Parathyroid adenoma (tissue), 2 donors: ENCODE data around the gene ANKRD33B.

Experiments used
- H2AFZ ChIP-seq: fragments of 300-600 bp; sonication (generic); one replicate; pipeline ENCODE4 v1.7.0; 2017; ENCODE audit warnings: antibody characterized with exemption, mild to moderate bottlenecking
- H3K27ac ChIP-seq: fragments of 300-600 bp; sonication (generic); one replicate; pipeline ENCODE4 v1.7.0; 2017
- H3K27me3 ChIP-seq: fragments of 300-600 bp; sonication (generic); one replicate; pipeline ENCODE4 v1.7.0; 2017; ENCODE audit warnings: low read length; ENCODE audit not compliant: control insufficient read depth, insufficient read depth
- H3K36me3 ChIP-seq: fragments of 300-600 bp; sonication (generic); one replicate; pipeline ENCODE4 v1.7.0; 2017; ENCODE audit warnings: low read length; ENCODE audit not compliant: control insufficient read depth, insufficient read depth
- H3K4me1 ChIP-seq: fragments of 300-600 bp; sonication (generic); one replicate; pipeline ENCODE4 v1.7.0; 2017; ENCODE audit warnings: control low read depth
- H3K4me2 ChIP-seq: fragments of 300-600 bp; sonication (generic); one replicate; pipeline ENCODE4 v1.7.0; 2017; ENCODE audit warnings: low read length
- H3K4me3 ChIP-seq: fragments of 300-600 bp; sonication (generic); one replicate; pipeline ENCODE4 v1.7.0; 2017; ENCODE audit warnings: low read depth, low read length
- H3K79me2 ChIP-seq: fragments of 300-600 bp; sonication (generic); one replicate; pipeline ENCODE4 v1.7.0; 2017; ENCODE audit warnings: control low read depth
- H3K9ac ChIP-seq: fragments of 300-600 bp; sonication (generic); one replicate; pipeline ENCODE4 v1.7.0; 2017; ENCODE audit warnings: mild to moderate bottlenecking
- H3K9me3 ChIP-seq: fragments of 300-600 bp; sonication (generic); one replicate; pipeline ENCODE4 v1.7.0; 2017; ENCODE audit warnings: low read length; ENCODE audit not compliant: control insufficient read depth
- TF ChIP-seq, protein P1 (sequence below): fragments of 300-600 bp; sonication (generic); IDR thresholded peaks from one replicate; pipeline ENCODE4 v1.7.0; 2017; ENCODE audit warnings: antibody characterized with exemption, mild to moderate bottlenecking
- donor health status: primary hyperparathyroidism.

ANKRD33B gene

DNA sequence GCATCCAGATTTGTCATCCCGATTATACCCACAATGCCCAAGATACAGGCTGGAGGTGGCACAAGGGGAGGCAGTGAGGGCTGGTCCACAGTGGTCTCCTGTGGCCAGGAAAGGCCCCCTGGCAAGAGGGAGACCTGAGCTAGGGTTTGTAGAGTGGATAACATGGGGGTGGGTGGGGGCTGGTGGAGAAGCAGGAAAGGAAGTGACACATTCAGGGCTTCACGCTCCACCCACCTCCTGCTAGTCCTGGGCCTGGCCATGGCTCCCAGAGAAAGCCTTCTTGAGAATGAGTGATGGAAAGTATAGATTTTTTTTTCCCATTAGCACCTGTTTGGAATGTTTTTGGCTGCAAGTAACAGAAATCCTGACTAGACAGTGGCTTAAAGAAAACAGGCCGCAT, 81.3 kb downstream of the ANKRD33B start:
- TF ChIP-seq, protein P1, sequence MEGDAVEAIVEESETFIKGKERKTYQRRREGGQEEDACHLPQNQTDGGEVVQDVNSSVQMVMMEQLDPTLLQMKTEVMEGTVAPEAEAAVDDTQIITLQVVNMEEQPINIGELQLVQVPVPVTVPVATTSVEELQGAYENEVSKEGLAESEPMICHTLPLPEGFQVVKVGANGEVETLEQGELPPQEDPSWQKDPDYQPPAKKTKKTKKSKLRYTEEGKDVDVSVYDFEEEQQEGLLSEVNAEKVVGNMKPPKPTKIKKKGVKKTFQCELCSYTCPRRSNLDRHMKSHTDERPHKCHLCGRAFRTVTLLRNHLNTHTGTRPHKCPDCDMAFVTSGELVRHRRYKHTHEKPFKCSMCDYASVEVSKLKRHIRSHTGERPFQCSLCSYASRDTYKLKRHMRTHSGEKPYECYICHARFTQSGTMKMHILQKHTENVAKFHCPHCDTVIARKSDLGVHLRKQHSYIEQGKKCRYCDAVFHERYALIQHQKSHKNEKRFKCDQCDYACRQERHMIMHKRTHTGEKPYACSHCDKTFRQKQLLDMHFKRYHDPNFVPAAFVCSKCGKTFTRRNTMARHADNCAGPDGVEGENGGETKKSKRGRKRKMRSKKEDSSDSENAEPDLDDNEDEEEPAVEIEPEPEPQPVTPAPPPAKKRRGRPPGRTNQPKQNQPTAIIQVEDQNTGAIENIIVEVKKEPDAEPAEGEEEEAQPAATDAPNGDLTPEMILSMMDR: no peak
- Histone ChIP-seq H3K4me2 (no peak overlapping the region), H3K79me2 (no peaks in the 10 kb centered on the region), H3K9ac (no peak overlapping the region), H3K27ac (no peak overlapping the region), H3K4me3 (no peak overlapping the region), H2AFZ (no peak overlapping the region), H3K4me1 (no peaks in the 10 kb centered on the region), H3K36me3 (no peaks in the 10 kb centered on the region), H3K27me3 (no peaks in the 10 kb centered on the region), H3K9me3 (no peaks in the 10 kb centered on the region)

DNA sequence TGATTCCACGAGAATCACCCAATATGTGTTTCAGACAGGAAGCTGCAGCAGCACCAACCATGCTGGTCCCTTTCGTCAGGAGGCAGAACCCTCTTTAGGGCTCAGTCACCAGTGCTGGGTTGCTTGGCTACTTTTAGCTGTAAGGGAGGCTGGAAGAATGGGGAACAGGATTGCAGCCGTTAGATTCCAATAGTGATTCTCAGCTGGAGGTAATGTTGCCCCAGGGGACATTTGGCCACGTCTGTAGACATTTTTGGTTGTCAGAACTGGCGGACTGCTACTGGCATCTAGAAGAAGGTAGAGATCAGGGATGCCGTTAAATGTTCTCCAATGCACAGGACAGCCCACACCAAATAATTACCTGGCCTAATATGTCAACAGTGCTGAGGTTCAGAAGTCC, 81.8 kb downstream of the ANKRD33B start:
- TF ChIP-seq, protein P1: no peak
- Histone ChIP-seq H3K27ac (no peak overlapping the region), H3K36me3 (no peaks in the 10 kb centered on the region), H3K4me2 (no peak overlapping the region), H2AFZ (no peak overlapping the region), H3K9ac (no peak overlapping the region), H3K4me1 (no peaks in the 10 kb centered on the region), H3K79me2 (no peaks in the 10 kb centered on the region), H3K27me3 (no peaks in the 10 kb centered on the region), H3K4me3 (no peak overlapping the region), H3K9me3 (no peaks in the 10 kb centered on the region)

DNA sequence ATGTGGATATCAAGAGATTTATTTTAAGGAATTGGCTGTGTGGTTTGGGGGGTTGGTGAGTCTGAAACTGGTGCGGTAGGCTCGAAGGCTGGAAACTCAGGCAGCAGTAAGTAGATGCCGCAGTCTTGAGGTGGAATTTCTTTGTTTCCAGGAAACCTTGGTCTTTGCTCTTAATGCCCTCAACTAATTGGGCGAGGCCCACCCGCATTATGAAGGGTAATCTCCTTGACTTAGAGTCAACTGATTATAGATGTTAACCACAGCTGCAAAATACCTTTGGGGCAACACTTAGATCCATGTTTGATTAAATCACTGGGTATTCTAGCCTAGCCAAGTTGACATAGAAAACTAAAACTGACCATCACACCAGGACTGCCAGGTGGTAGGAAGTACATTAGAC, 83.8 kb downstream of the ANKRD33B start:
- Histone ChIP-seq H3K27me3 (no peaks in the 10 kb centered on the region), H3K9me3 (no peaks in the 10 kb centered on the region), H3K36me3 (no peaks in the 10 kb centered on the region), H3K79me2 (no peaks in the 10 kb centered on the region), H3K4me1 (no peaks in the 10 kb centered on the region), H3K9ac (no peak overlapping the region), H2AFZ (no peak overlapping the region), H3K4me2 (no peak overlapping the region), H3K4me3 (no peak overlapping the region), H3K27ac (no peak overlapping the region)
- TF ChIP-seq, protein P1: no peak

DNA sequence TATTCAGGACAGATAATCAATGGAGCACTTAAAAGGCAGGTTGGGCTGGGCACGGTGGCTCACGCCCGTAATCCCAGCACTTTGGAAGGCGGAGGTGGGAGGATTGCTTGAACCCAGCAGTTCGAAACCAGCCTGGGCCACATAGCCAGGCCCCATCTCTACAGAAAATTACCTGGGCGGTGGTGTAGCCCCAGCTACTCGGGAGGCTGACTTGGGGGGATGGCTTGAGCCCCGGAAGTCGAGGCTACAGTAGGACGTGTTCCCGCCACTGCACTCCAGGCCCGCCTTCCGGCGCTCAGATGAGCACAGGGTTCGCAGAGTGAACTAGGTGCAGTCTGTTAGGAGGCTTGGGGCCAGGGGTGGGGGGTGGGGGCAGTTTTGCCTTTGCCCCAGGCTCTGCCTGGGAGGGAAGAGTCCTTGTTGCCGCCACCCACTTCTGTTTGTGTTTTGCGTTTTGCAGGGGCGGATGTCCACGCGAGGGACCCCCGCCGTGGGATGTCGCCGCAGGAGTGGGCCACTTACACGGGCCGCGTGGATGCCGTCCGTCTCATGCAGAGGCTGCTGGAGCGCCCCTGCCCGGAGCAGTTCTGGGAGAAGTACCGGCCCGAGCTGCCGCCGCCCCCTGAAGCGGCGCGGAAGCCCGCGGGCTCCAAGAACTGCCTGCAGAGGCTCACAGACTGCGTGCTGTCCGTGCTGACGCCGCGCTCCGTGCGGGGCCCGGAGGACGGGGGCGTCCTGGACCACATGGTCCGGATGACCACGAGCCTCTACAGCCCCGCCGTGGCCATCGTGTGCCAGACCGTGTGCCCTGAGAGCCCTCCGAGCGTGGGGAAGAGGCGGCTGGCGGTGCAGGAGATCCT, 85.2 kb downstream of the ANKRD33B start:
- Histone ChIP-seq H2AFZ (no peak overlapping the region), H3K9ac (no peak overlapping the region), H3K4me2 (no peak overlapping the region), H3K27ac (no peak overlapping the region), H3K4me1 (no peaks in the 10 kb centered on the region), H3K79me2 (no peaks in the 10 kb centered on the region), H3K4me3 (no peak overlapping the region), H3K36me3 (no peaks in the 10 kb centered on the region), H3K27me3 (no peaks in the 10 kb centered on the region), H3K9me3 (no peaks in the 10 kb centered on the region)
- TF ChIP-seq, protein P1: no peak
